Lower lobe of right lung (tissue), 2 donors: ENCODE measurements around the gene TRIM15. TPM values are rescaled to one million over a fixed set of nuclear protein-coding genes. Genes with fewer than 3 reads are reported as not detected.

Experiments used
- ATAC-seq, 2 donors: fragments of 200-7000 bp; cut with Tn5 transposase; one replicate each; pipeline ENCODE4 v1.9.1; 2020 to 2022; ENCODE audit warnings: mild to moderate bottlenecking in 2 of 2, moderate library complexity in 2 of 2
- DNase-seq: peaks from one replicate; pipeline ENCODE4 v3.0.0-alpha.2; 2020
- H3K27ac ChIP-seq: fragments of 200-600 bp; one replicate; pipeline ENCODE4 v1.8.0; 2022
- H3K27me3 ChIP-seq: fragments of 200-600 bp; one replicate; pipeline ENCODE4 v1.8.0; 2022; ENCODE audit warnings: low read depth
- H3K36me3 ChIP-seq: fragments of 200-600 bp; one replicate; pipeline ENCODE4 v1.8.0; 2022; ENCODE audit warnings: mild to moderate bottlenecking
- H3K4me1 ChIP-seq: fragments of 200-600 bp; one replicate; pipeline ENCODE4 v1.8.0; 2022
- H3K4me3 ChIP-seq: fragments of 200-600 bp; one replicate; pipeline ENCODE4 v1.8.0; 2022; ENCODE audit warnings: mild to moderate bottlenecking
- H3K9me3 ChIP-seq: fragments of 200-600 bp; one replicate; pipeline ENCODE4 v1.8.0; 2022
- CTCF ChIP-seq: fragments of 200-600 bp; IDR thresholded peaks from one replicate; pipeline ENCODE4 v1.8.0; 2022; ENCODE audit warnings: antibody characterized with exemption, mild to moderate bottlenecking
- intact Hi-C: fragments of 100-400 bp; cut with DNase I; formaldehyde crosslinking; loops from one replicate; pipeline ENCODE4 v1.11.0; 2022
- total RNA-seq: library from RNA; stranded (reverse); fragmentation: NEBNext Ultra II Directional; extraction: Animal tissue kit (Norgen Biotek cat#: 25700); gene quantifications from one replicate; pipeline ENCODE4 v1.2.1, GENCODE V29; 2021
- donor health status: DM: no; HTN: yes; CAD: no; lungs with severe emphysema.

TRIM15 gene
- total RNA-seq, 1 donor from 2014 or later: not detected

- DNase-seq (no peak), ATAC-seq (no peak)
- no peak overlapping the region for H3K4me3 ChIP-seq
- no peaks in the 10 kb centered on the region for H3K27me3 ChIP-seq
- peaks cover 33% of the 10 kb centered on the region for H3K36me3 ChIP-seq
- no peak for TF ChIP-seq CTCF
- H3K27ac ChIP-seq: no peak overlapping the region
- H3K9me3 ChIP-seq: no peaks in the 10 kb centered on the region
- intact Hi-C loops: no loop called here
- H3K4me1 ChIP-seq: peaks cover 48% of the 10 kb centered on the region
Observed at GRCh38 chr6:30202366-30202765, 39.0 kb downstream of the TRIM15 start.

GRCh38 chr6:30204116-30204515 lies 40.8 kb downstream of the TRIM15 start:
- H3K27ac ChIP-seq: no peak overlapping the region
- no peak overlapping the region for H3K4me3 ChIP-seq
- H3K36me3 ChIP-seq: peaks cover 16% of the 10 kb centered on the region
- TF ChIP-seq CTCF: no peak
- no peaks in the 10 kb centered on the region for H3K9me3 ChIP-seq
- H3K27me3 ChIP-seq: no peaks in the 10 kb centered on the region
- peaks cover 60% of the 10 kb centered on the region for H3K4me1 ChIP-seq
- no peak for ATAC-seq
- DNase-seq: no peak
- intact Hi-C loops: no loop called here

- Histone ChIP-seq H3K4me3 (no peak overlapping the region), H3K4me1 (peaks cover 68% of the 10 kb centered on the region), H3K36me3 (no peaks in the 10 kb centered on the region), H3K27ac (peak overlapping the region; percentile 66), H3K27me3 (no peaks in the 10 kb centered on the region), H3K9me3 (no peaks in the 10 kb centered on the region)
- intact Hi-C loops: no loop called here
- DNase-seq: no peak
- TF ChIP-seq CTCF: no peak
- no peak for ATAC-seq
Observed at GRCh38 chr6:30206152-30206551, 42.8 kb downstream of the TRIM15 start.

- peak; percentile 75 to 87 for ATAC-seq
Observed at GRCh38 chr6:30206799-30207618, 43.7 kb downstream of the TRIM15 start.

GRCh38 chr6:30207619-30208295 lies 44.4 kb downstream of the TRIM15 start:
- peak; percentile 9 to 22 for ATAC-seq
- Histone ChIP-seq H3K27me3 (no peaks in the 10 kb centered on the region), H3K4me1 (peaks cover 68% of the 10 kb centered on the region)

More at GRCh38 chr6:30206799-30207618, 43.7 kb downstream of the TRIM15 start:
- Histone ChIP-seq H3K9me3 (no peaks in the 10 kb centered on the region), H3K4me1 (peaks cover 68% of the 10 kb centered on the region), H3K27ac (peak overlapping the region; percentile 66), H3K4me3 (no peak overlapping the region), H3K27me3 (no peaks in the 10 kb centered on the region), H3K36me3 (no peaks in the 10 kb centered on the region)
- TF ChIP-seq CTCF: no peak
- intact Hi-C loops: no loop called here
- DNase-seq: no peak

More at GRCh38 chr6:30207619-30208295, 44.4 kb downstream of the TRIM15 start:
- DNase-seq: no peak
- no peaks in the 10 kb centered on the region for H3K36me3 ChIP-seq
- no peak overlapping the region for H3K4me3 ChIP-seq
- no peak for TF ChIP-seq CTCF
- no peaks in the 10 kb centered on the region for H3K9me3 ChIP-seq
- peak overlapping the region; percentile 66 for H3K27ac ChIP-seq
- intact Hi-C loops: no loop called here
